ENCODE data around the gene TAOK3. TPM values are rescaled to one million over a fixed set of nuclear protein-coding genes. Genes with fewer than 3 reads are reported as not detected.

Gene TAOK3
- total and polyA plus RNA-seq, 2 donors (not counting 1 experiment from before 2014, with no cell fraction given), result 30.0 to 80.4 TPM

DNA sequence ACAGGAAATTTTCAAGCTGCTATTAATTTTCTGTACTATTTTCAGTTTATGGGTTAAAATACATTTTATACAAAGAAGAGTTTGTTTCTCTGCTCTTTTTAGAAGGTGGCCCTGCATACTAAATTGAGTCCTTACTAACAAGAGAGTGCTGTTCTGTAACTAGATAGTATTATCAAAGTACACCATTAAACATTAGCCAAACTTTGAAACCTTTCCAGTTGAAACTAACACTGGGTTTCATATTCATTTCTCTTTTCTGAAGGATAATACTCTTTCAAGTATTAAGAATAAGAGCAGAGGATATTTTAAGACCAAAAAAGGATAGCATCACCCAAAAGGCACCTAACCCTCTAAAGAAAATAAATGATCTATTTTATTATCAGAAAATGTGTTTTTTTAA is 189.6 kb downstream of the TAOK3 start:
- peaks cover 12% of the 10 kb centered on the region for H3K79me2 ChIP-seq (ENCODE audit: control insufficient read depth, insufficient read depth, low read length)
- H3K4me3 Mint-ChIP-seq, result no peak overlapping the region
- ATAC-seq (ENCODE audit: low read depth) (no peak), DNase-seq (no peak)
- H3K4me2 ChIP-seq (replicated peaks; ENCODE audit: low read depth, low read length, poor library complexity, severe bottlenecking), result no peak overlapping the region
- H4K20me1 ChIP-seq (ENCODE audit: control insufficient read depth, insufficient read depth, low read length, poor library complexity, severe bottlenecking), result peaks cover 10% of the 10 kb centered on the region
- no peaks in the 10 kb centered on the region for H3K9me3 ChIP-seq (ENCODE audit: control extremely low read depth in 1 of 3, control insufficient read depth in 2 of 3, insufficient read depth in 1 of 3, low read length in 2 of 3)
- intact Hi-C loops (cut with micrococcal nuclease), result loop anchor here (10.0 kb wide), 1 partner anchor 52 kb away; no protein-coding TSS in a partner anchor
- no peak overlapping the region for H2AFZ ChIP-seq (ENCODE audit: insufficient read depth, low read depth, low read length, poor library complexity, severe bottlenecking)
- H3K9me3 Mint-ChIP-seq (ENCODE audit: insufficient read depth), result no peaks in the 10 kb centered on the region
- H3K4me3 ChIP-seq (ENCODE audit: control extremely low read depth in 1 of 5, extremely low read depth in 1 of 5, insufficient read depth in 1 of 5, low read depth in 2 of 5, low read length in 4 of 5), result no peak overlapping the region
- no peaks in the 10 kb centered on the region for H3K27me3 Mint-ChIP-seq
- peaks cover 13% of the 10 kb centered on the region for H3K4me1 Mint-ChIP-seq
- peaks cover 4 to 28% of the 10 kb centered on the region in 2 experiments for H3K36me3 ChIP-seq (replicated peaks in 1 of 2; ENCODE audit: control extremely low read depth in 1 of 2, control insufficient read depth in 1 of 2, extremely low read depth in 1 of 2, insufficient read depth in 2 of 2, low read length in 1 of 2)
- ChIA-PET POLR2A (no interaction called here), CTCF (interaction anchor here (0.6 to 8.2 kb wide), 13 partner anchors 8 to 1482 kb away, joined by 3 to 221 read pairs (median 4); partner anchors contain the start of genes SUDS3 and TAOK3)
- H3K27ac ChIP-seq (ENCODE audit: low read length in 2 of 2), result peak overlapping the region in 1 of 2 donors; percentile 20
- TF ChIP-seq CTCF (IDR thresholded peaks at IDR 0.05) (no peak), EZH2 (IDR thresholded peaks at IDR 0.05; ENCODE audit: borderline replicate concordance, insufficient read depth, low read depth, low read length, poor library complexity, severe bottlenecking) (no peak)
- peaks cover 3 to 5% of the 10 kb centered on the region in 2 donors for H3K4me1 ChIP-seq (ENCODE audit: control insufficient read depth in 2 of 2, insufficient read depth in 2 of 2, low read length in 2 of 2)
- H3K9ac ChIP-seq (ENCODE audit: low read length), result no peak overlapping the region
- H3K27ac Mint-ChIP-seq, result peak overlapping the region; percentile 0
- no peaks in the 10 kb centered on the region for H3K27me3 ChIP-seq (replicated peaks in 1 of 4; ENCODE audit: control extremely low read depth in 1 of 4, control insufficient read depth in 3 of 4, insufficient read depth in 4 of 4, low read length in 3 of 4)

GRCh38 chr12:118175823-118176447 is 196.8 kb downstream of the TAOK3 start:
- peaks cover 12% of the 10 kb centered on the region for H3K4me1 Mint-ChIP-seq
- peak; percentile 20 for DNase-seq
- ChIA-PET POLR2A (interaction anchor here (0.6 kb wide), 1 partner anchor 35 kb away, joined by 7 read pairs; no protein-coding TSS in a partner anchor), CTCF (interaction anchor here (0.6 to 3.1 kb wide), 8 partner anchors 8 to 229 kb away, joined by 3 to 16 read pairs (median 4); partner anchors contain the start of gene SUDS3)
- no peaks in the 10 kb centered on the region for H3K27me3 ChIP-seq (replicated peaks in 1 of 4; ENCODE audit: control extremely low read depth in 1 of 4, control insufficient read depth in 3 of 4, insufficient read depth in 4 of 4, low read length in 3 of 4)
- H3K4me1 ChIP-seq (ENCODE audit: control insufficient read depth in 2 of 2, insufficient read depth in 2 of 2, low read length in 2 of 2), result peaks cover 7 to 8% of the 10 kb centered on the region in 2 donors
- H3K27ac Mint-ChIP-seq, result peak overlapping the region; percentile 16
- peaks cover under 1% of the 10 kb centered on the region for H3K79me2 ChIP-seq (ENCODE audit: control insufficient read depth, insufficient read depth, low read length)
- H3K9ac ChIP-seq (ENCODE audit: low read length), result no peak overlapping the region
- H3K9me3 Mint-ChIP-seq (ENCODE audit: insufficient read depth), result no peaks in the 10 kb centered on the region
- H4K20me1 ChIP-seq (ENCODE audit: control insufficient read depth, insufficient read depth, low read length, poor library complexity, severe bottlenecking), result no peaks in the 10 kb centered on the region
- 22% methylated on average over 3 of the region's 4 CpGs for WGBS (ENCODE audit: insufficient coverage)
- H2AFZ ChIP-seq (ENCODE audit: insufficient read depth, low read depth, low read length, poor library complexity, severe bottlenecking), result no peak overlapping the region
- peaks cover 4 to 75% of the 10 kb centered on the region in 2 experiments for H3K36me3 ChIP-seq (replicated peaks in 1 of 2; ENCODE audit: control extremely low read depth in 1 of 2, control insufficient read depth in 1 of 2, extremely low read depth in 1 of 2, insufficient read depth in 2 of 2, low read length in 1 of 2)
- H3K4me3 ChIP-seq (ENCODE audit: control extremely low read depth in 1 of 5, extremely low read depth in 1 of 5, insufficient read depth in 1 of 5, low read depth in 2 of 5, low read length in 4 of 5), result no peak overlapping the region
- ATAC-seq (ENCODE audit: low read depth), result peak; percentile 60
- H3K27me3 Mint-ChIP-seq, result no peaks in the 10 kb centered on the region
- H3K9me3 ChIP-seq (ENCODE audit: control extremely low read depth in 1 of 3, control insufficient read depth in 2 of 3, insufficient read depth in 1 of 3, low read length in 2 of 3), result no peaks in the 10 kb centered on the region
- intact Hi-C loops (cut with micrococcal nuclease), result no loop called here
- H3K4me3 Mint-ChIP-seq, result no peak overlapping the region
- no peak overlapping the region for H3K4me2 ChIP-seq (replicated peaks; ENCODE audit: low read depth, low read length, poor library complexity, severe bottlenecking)
- H3K27ac ChIP-seq (ENCODE audit: low read length in 2 of 2), result peak overlapping the region in 1 of 2 donors; percentile 2
- TF ChIP-seq EZH2 (IDR thresholded peaks at IDR 0.05; ENCODE audit: borderline replicate concordance, insufficient read depth, low read depth, low read length, poor library complexity, severe bottlenecking), result no peak
- no peak for TF ChIP-seq CTCF (IDR thresholded peaks at IDR 0.05)

Measured in B cell (primary cell).